Motor neuron (in vitro differentiated cells): Measurements from ENCODE around the gene OXNAD1. TPM values are rescaled to one million over a fixed set of nuclear protein-coding genes. Genes with fewer than 3 reads are reported as not detected.

Experiments used
- ATAC-seq, 8 experiments: fragments of 200-7000 bp; cut with Tn5 transposase; replicated peaks in 6 of 8; 2 replicates each; pipeline ENCODE4 v1.8.0; 2021; ENCODE audit warnings: mild to moderate bottlenecking in 8 of 8, moderate library complexity in 8 of 8
- H3K27ac ChIP-seq, 2 donors: fragments of 250-450 bp; sonication (Bioruptor Pico); 2 replicates each; pipeline ENCODE4 v1.9.0; 2021; ENCODE audit warnings: antibody characterized with exemption in 2 of 2, mild to moderate bottlenecking in 2 of 2, moderate library complexity in 1 of 2
- H3K4me1 ChIP-seq, 2 donors: fragments of 250-450 bp; sonication (Bioruptor Pico); replicated peaks in 1 of 2; 2 replicates each; pipeline ENCODE4 v1.6.1; 2021; ENCODE audit warnings: antibody characterized with exemption in 2 of 2, mild to moderate bottlenecking in 2 of 2, moderate library complexity in 1 of 2
- H3K4me3 ChIP-seq, 5 donors: fragments of 250-450 bp; sonication (Bioruptor Pico); 2 replicates each; pipeline ENCODE4 v1.9.0; 2021; ENCODE audit warnings: antibody characterized with exemption in 5 of 5, mild to moderate bottlenecking in 5 of 5, moderate library complexity in 4 of 5
- WGBS, 10 experiments: fragments of 450-650 bp; shearing (Covaris generic); methylation state at CpG; one replicate each; pipeline ENCODE4 v1.0.0; 2022; 5-methylcytosine and 5-hydroxymethylcytosine counted together
- in situ Hi-C, 9 experiments: fragments of 400-800 bp; cut with MboI; loops; one replicate each; pipeline ENCODE4 v1.15.0; 2021; ENCODE audit warnings: low sequenced_read_pairs in 9 of 9, low pct_unique_long_range_greater_than_20kb in 2 of 9; ENCODE audit not compliant: unreplicated experiment in 9 of 9
- total RNA-seq, 8 experiments: library from RNA; unstranded; fragments of 300-600 nt; gene quantifications; 2 replicates each; pipeline versions ENCODE4 v1.2.3 to v1.2.4, GENCODE V29; 2022

The OXNAD1 gene
- total RNA-seq, 8 experiments from 2014 or later = 10.2 to 25.2 (median 18.1) TPM

GRCh38 chr3:16329036-16329825, 64.2 kb downstream of the OXNAD1 start:
- peak in 3 of 8 experiments; percentile 42 for ATAC-seq

GRCh38 chr3:16329826-16330129, 64.8 kb downstream of the OXNAD1 start:
- peak overlapping the region; percentile 30 to 65 for H3K27ac ChIP-seq
- H3K4me3 ChIP-seq = no peak overlapping the region
- peaks cover 18 to 23% of the 10 kb centered on the region in 2 donors for H3K4me1 ChIP-seq
- peak in 5 of 8 experiments; percentile 62 to 92 (median 85) for ATAC-seq
- in situ Hi-C loops = no loop called here
- 0 to 97% (median 32%) methylated on average over 2 to 6 of the region's 9 CpGs; no CpG with 5 or more reads in 2 of the 10 experiments for WGBS, 10 experiments

More at GRCh38 chr3:16329036-16329825, 64.2 kb downstream of the OXNAD1 start:
- Histone ChIP-seq H3K27ac (no peak overlapping the region), H3K4me3 (no peak overlapping the region), H3K4me1 (peaks cover 18 to 23% of the 10 kb centered on the region in 2 donors)
- WGBS, 10 experiments = 67 to 100% (median 90%) methylated on average over 2 to 9 of the region's 15 CpGs; no CpG with 5 or more reads in 1 of the 10 experiments
- in situ Hi-C loops = no loop called here

DNA sequence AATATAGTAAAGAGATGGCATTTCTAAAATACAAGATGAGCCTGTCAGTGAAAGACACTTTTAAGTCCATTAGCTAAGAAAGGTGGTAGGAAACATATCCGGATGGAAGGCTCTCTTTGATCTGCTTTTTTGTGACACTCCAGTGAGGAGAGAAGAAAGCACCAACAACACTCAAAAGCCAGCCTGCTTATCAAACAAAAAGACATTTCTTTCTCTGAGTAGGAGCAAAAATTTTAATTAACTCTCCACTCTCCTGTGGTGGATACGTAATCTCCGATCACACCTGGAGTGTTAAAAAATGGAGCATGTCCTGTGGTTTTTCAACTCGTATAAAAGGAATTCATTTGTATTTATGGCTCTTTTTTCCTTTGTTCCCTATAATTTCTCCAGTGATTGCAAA, 65.3 kb downstream of the OXNAD1 start:
- WGBS, 10 experiments = 79 to 100% (median 98%) methylated on average over 1 to 4 of the region's 4 CpGs
- Histone ChIP-seq H3K4me1 (peaks cover 18 to 23% of the 10 kb centered on the region in 2 donors), H3K27ac (no peak overlapping the region), H3K4me3 (no peak overlapping the region)
- ATAC-seq = no peak
- in situ Hi-C loops = no loop called here

DNA sequence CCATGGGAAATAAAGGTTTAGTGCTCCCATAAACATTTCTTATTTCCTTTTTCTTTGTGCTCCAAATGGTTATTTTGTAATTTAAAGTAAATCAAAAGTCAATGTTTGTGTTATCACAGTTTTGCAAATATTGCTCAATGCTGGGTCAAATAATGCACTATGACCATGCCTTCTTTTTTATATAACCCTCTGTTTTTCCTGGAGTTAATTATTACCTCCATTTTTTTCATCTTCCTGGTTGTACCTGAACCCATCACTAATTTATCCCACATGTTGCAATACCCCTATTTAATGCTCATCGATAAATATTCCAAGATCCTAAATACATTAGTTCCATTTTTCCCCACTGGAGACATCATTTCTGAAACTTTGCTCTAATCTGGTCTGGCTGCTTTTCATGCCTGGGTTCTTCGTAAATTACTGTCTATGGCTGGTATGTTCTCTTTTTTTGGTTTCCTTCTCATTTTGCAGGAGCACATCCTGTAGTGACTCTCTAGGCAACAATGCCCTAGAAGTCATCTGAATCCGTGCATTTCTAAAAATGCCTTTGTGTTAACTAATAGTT, 66.4 kb downstream of the OXNAD1 start:
- Histone ChIP-seq H3K4me3 (no peak overlapping the region), H3K27ac (no peak overlapping the region), H3K4me1 (peaks cover 18 to 23% of the 10 kb centered on the region in 2 donors)
- in situ Hi-C loops = no loop called here
- no peak for ATAC-seq
- WGBS, 10 experiments = 93 to 100% (median 100%) methylated on average over 2 to 3 of the region's 3 CpGs

- peak in 6 of 8 experiments; percentile 67 to 93 (median 74) for ATAC-seq
- WGBS, 10 experiments = 33 to 100% (median 69%) methylated on average over 1 of the region's 1 CpG; no CpG with 5 or more reads in 4 of the 10 experiments
- in situ Hi-C loops = no loop called here
- Histone ChIP-seq H3K4me1 (peaks cover 18 to 23% of the 10 kb centered on the region in 2 donors), H3K4me3 (no peak overlapping the region), H3K27ac (no peak overlapping the region)
These were observed 68.0 kb downstream of the OXNAD1 start for GRCh38 chr3:16332904-16333426.

GRCh38 chr3:16334909-16335308, 69.9 kb downstream of the OXNAD1 start:
- Histone ChIP-seq H3K27ac (no peak overlapping the region), H3K4me1 (peaks cover 17 to 19% of the 10 kb centered on the region in 2 donors), H3K4me3 (no peak overlapping the region)
- WGBS, 10 experiments = 14 to 95% (median 63%) methylated on average over 1 to 3 of the region's 4 CpGs; no CpG with 5 or more reads in 2 of the 10 experiments
- in situ Hi-C loops = no loop called here
- peak in 1 of 8 experiments; percentile 40 for ATAC-seq

DNA sequence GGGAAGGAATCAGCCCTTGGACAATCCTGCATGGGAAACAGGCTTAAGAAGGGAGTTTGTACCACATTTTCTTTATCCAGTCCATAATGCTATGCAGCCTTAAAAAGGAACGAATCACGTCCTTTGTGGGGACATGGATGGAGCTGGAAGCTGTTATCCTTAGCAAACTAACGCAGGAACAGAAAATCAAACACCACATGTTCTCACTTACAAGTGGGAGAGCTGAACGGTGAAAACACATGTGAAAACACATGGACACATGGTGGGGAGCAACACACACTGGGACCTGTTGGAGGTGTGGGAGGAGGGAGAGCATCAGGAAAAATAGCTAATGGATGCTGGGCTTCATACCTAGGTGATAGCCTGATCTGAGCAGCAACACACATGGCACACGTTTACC, 70.3 kb downstream of the OXNAD1 start:
- ATAC-seq = no peak
- in situ Hi-C loops = no loop called here
- 0 to 100% (median 85%) methylated on average over 1 to 4 of the region's 5 CpGs; no CpG with 5 or more reads in 3 of the 10 experiments for WGBS, 10 experiments
- peaks cover 13 to 15% of the 10 kb centered on the region in 2 donors for H3K4me1 ChIP-seq
- H3K27ac ChIP-seq = no peak overlapping the region
- H3K4me3 ChIP-seq = no peak overlapping the region

DNA sequence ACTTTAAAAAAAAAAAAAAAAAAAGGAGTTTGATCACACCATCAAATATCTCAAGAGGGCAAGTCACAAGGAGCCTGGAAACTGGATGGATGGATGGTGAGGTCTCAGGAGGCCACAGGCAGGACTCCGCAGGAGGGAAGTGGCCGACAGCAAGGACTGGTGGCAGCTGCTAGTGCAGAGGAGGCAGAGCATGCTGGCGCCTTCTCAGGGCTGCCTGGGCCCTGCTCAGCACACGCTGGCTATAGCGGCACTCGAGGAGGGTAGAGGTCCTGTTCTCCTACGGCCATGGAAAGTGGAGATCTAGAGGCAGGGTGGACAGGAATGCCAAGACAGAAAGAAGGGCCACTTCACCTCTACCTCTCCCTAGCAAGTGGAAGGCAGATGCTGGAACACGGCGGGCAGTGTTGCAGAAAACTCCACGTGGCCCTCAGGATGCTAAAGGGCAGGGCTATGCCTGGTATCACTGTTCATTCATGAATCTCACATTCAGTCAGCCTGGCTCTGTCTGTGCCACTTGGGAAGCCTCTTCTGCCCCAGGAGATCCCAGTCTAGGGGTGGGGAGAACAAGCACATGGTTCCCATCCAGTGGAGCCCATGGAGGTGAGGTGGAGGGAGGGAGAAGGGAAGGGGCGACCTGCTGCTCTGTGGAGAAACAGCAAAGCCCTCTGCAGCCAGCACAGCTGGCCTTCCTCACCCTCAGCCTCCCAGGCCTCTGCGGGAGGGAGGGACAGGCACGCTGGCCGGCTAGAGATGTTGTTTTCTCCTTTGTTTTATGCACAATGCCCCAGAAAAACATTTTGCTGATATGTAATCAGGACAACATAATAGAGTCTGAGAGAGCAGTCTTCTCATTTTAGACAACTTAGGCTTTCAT, 71.0 kb downstream of the OXNAD1 start:
- Histone ChIP-seq H3K4me3 (no peak overlapping the region), H3K4me1 (peaks cover 8 to 14% of the 10 kb centered on the region in 2 donors), H3K27ac (no peak overlapping the region)
- in situ Hi-C loops = no loop called here
- 50 to 100% (median 78%) methylated on average over 1 to 6 of the region's 14 CpGs; no CpG with 5 or more reads in 2 of the 10 experiments for WGBS, 10 experiments
- ATAC-seq = no peak

DNA sequence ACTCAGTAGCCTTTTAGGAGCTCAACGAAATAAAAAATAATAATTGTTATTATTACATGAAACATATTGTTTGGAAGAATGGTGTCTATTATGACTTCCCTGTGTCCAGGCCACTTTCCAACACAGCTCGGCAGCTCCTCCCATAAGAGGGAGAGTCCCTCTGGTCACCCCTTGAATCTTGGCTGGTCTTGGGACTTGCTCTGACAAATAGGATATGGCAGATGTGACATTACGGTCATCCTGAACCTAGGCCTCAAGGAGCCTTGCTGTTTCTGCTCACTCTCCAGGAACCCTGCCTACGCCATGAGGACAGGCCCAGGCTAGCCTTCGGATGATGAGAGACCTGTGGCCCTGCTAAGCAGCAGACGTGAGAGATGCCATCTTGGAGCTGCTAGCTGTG, 71.8 kb downstream of the OXNAD1 start:
- in situ Hi-C loops = no loop called here
- 60 to 100% (median 87%) methylated on average over 1 to 6 of the region's 6 CpGs; no CpG with 5 or more reads in 4 of the 10 experiments for WGBS, 10 experiments

DNA sequence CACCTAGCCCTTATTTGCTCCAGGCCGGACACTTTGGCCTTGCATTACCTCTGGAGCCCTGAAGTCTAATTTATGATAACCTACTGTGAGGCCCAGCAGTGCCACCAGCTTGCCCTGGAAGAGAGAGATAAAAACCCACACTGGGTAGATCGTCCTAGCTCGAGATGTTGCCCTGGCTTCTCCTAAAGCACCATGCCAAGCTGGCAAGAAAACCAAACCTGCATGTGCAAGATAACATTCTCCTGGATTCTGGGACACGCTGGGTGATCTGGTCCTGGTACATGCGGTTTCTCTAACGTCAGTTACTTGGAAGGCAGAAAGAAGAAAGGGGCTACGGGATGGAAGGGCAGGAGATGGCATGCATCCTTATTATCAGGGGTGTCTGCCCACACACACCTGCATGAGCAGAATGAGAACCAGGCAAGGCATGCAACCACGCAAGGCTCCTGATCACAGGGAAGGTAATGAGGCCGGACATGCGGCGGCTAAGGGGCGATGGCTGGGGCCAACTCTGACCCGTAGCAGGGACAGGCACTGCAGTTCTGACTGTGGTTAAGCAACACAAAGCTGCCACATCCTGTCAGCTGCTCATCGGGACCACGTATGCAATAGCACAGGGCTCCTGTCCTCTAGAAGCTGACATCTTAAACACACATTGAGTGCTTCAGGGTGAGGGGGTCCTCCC, 73.0 kb downstream of the OXNAD1 start:
- H3K4me1 ChIP-seq = peaks cover 4 to 10% of the 10 kb centered on the region in 2 donors
- no peak for ATAC-seq
- in situ Hi-C loops = no loop called here
- no peak overlapping the region for H3K27ac ChIP-seq
- H3K4me3 ChIP-seq = no peak overlapping the region
- 71 to 100% (median 100%) methylated on average over 2 to 13 of the region's 15 CpGs; no CpG with 5 or more reads in 2 of the 10 experiments for WGBS, 10 experiments

More for the DNA sequence above, 71.8 kb downstream of the OXNAD1 start:
- Histone ChIP-seq H3K4me1 (peaks cover 8 to 14% of the 10 kb centered on the region in 2 donors), H3K4me3 (no peak overlapping the region), H3K27ac (no peak overlapping the region)
- ATAC-seq = no peak

DNA sequence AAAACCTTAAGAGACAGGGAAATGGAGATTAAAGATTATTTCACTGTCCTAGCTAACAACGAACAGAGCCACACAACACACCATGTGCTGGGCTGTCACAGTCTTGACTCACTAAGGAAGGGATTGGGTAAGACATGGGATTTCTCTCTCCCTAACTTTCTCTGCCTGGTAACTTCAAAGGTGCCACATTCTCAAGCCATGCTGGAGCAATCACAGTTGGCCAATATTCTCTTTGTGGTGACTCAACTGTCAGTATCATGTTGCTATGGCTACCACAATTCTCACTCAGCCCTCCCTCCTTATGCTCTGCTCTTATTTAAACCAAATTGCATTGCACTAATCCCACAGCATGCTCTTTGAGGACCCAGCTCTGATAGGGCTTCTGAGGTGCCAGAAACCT, 74.0 kb downstream of the OXNAD1 start:
- in situ Hi-C loops = no loop called here
- peak; percentile 43 to 99 (median 70) for ATAC-seq
- WGBS, 10 experiments = 25 to 100% (median 82%) methylated on average over 1 of the region's 1 CpG; no CpG with 5 or more reads in 5 of the 10 experiments
- no peak overlapping the region for H3K27ac ChIP-seq
- H3K4me1 ChIP-seq = peaks cover 0 to 7% of the 10 kb centered on the region in 2 donors
- no peak overlapping the region for H3K4me3 ChIP-seq

- ATAC-seq = no peak
- no peak overlapping the region for H3K4me3 ChIP-seq
- H3K27ac ChIP-seq = no peak overlapping the region
- 80 to 100% (median 88%) methylated on average over 1 of the region's 1 CpG; no CpG with 5 or more reads in 7 of the 10 experiments for WGBS, 10 experiments
- in situ Hi-C loops = no loop called here
- H3K4me1 ChIP-seq = peaks cover 4 to 16% of the 10 kb centered on the region in 2 donors
These were observed 78.1 kb downstream of the OXNAD1 start for GRCh38 chr3:16343101-16343500.
